Transverse colon (tissue), 4 donors: ENCODE measurements around the gene PMF1. TPM values are rescaled to one million over a fixed set of nuclear protein-coding genes. Genes with fewer than 3 reads are reported as not detected.
A peak's percentile ranks its signal among the peaks of the same experiment; 100 is the strongest.

ENCODE experiments used
- DNase-seq: peaks from one replicate; pipeline ENCODE4 v3.0.0-alpha.2; 2019
- H3K27ac ChIP-seq, 4 donors: fragments of 200-600 bp; sonication (generic); 2 replicates each; pipeline ENCODE4 v1.5.1; 2016 to 2018; ENCODE audit warnings: inconsistent platforms in 4 of 4
- H3K27me3 ChIP-seq: fragments of 200-600 bp; sonication (generic); 2 replicates; pipeline ENCODE4 v1.5.1; 2017; ENCODE audit warnings: inconsistent platforms
- H3K36me3 ChIP-seq, 4 donors: fragments of 200-600 bp; sonication (generic); 2 replicates each; pipeline ENCODE4 v1.5.1; 2017 to 2019; ENCODE audit warnings: inconsistent platforms in 4 of 4
- H3K4me1 ChIP-seq, 4 donors: fragments of 200-600 bp; sonication (generic); 2 replicates each; pipeline ENCODE4 v1.5.1; 2017 to 2020; ENCODE audit warnings: inconsistent platforms in 4 of 4
- H3K4me3 ChIP-seq, 4 donors: fragments of 200-600 bp; sonication (generic); 1 replicate in 1 of 4; 2 replicates in 3 of 4; pipeline versions ENCODE4 v1.5.1 to v1.6.1; 2017 to 2019; ENCODE audit warnings: inconsistent platforms in 4 of 4
- H3K9me3 ChIP-seq, 2 donors: fragments of 200-600 bp; sonication (generic); 2 replicates each; pipeline ENCODE4 v1.5.1; 2017 to 2019; ENCODE audit warnings: inconsistent platforms in 2 of 2
- CTCF ChIP-seq, 5 experiments: fragments of 200-600 bp in 3 of 5; fragments of 450-650 bp in 2 of 5; sonication (generic) in 3 of 5; IDR thresholded peaks; 1 replicate in 2 of 5; 2 replicates in 3 of 5; pipeline ENCODE4 v1.5.1; 2016 to 2017; ENCODE audit warnings: antibody characterized with exemption in 5 of 5, inconsistent platforms in 3 of 5, mild to moderate bottlenecking in 2 of 5, moderate library complexity in 1 of 5
- EP300 ChIP-seq: sonication (generic); formaldehyde crosslinking; IDR thresholded peaks from one replicate; pipeline ENCODE4 v1.6.1; 2017; ENCODE audit warnings: antibody characterized with exemption, low read depth
- POLR2A ChIP-seq: fragments of 450-650 bp; IDR thresholded peaks from one replicate; pipeline ENCODE4 v1.6.1; 2016; ENCODE audit warnings: antibody characterized with exemption, mild to moderate bottlenecking, moderate library complexity
- POLR2AphosphoS5 ChIP-seq, 3 donors: sonication (generic); formaldehyde crosslinking; IDR thresholded peaks; one replicate each; pipeline ENCODE4 v1.6.1; 2016; ENCODE audit warnings: antibody characterized with exemption in 3 of 3
- WGBS, 2 donors: methylation state at CpG; one replicate each; pipeline ENCODE4 v1.1.5; 2018; ENCODE audit warnings: low coverage in 1 of 2; 5-methylcytosine and 5-hydroxymethylcytosine counted together
- in situ Hi-C, 4 donors: fragments of 200-750 bp; cut with MboI; loops; one replicate each; pipeline versions ENCODE4 v1.15.0 to v1.15.1; 2017; ENCODE audit warnings: low sequenced_read_pairs in 3 of 4, low pct_ligation_motif_present in 1 of 4, low pct_unique_long_range_greater_than_20kb in 1 of 4
- intact Hi-C: fragments of 100-400 bp; cut with DNase I; formaldehyde crosslinking; loops from one replicate; pipeline ENCODE4 v1.15.1; 2023; ENCODE audit warnings: low total_unique reads
- total RNA-seq, 4 donors: library from RNA; depleted of rRNA; stranded (reverse); fragments of >200 nt; gene quantifications; one replicate each; pipeline ENCODE4 v1.1.0, GENCODE V29; 2016

PMF1 gene
- total RNA-seq, 4 donors from 2014 or later, result 29.9 to 67.3 (median 52.3) TPM

GRCh38 chr1:156191292-156191964 lies 21.4 kb upstream of the PMF1 start:
- TF ChIP-seq POLR2A (no peak), EP300 (no peak), CTCF (IDR thresholded peaks at IDR 0.05) (no peak), POLR2AphosphoS5 (IDR thresholded peaks at IDR 0.05) (no peak)
- Histone ChIP-seq H3K27me3 (no peaks in the 10 kb centered on the region), H3K4me3 (no peak overlapping the region), H3K4me1 (peaks cover 4 to 28% (median 12%) of the 10 kb centered on the region in 4 donors), H3K27ac (no peak overlapping the region), H3K9me3 (no peaks in the 10 kb centered on the region), H3K36me3 (no peaks in the 10 kb centered on the region)
- intact Hi-C loops (no loop called here), in situ Hi-C loops (no loop called here)
- WGBS, 2 donors, result 77 to 82% methylated on average over 4 of the region's 4 CpGs
- DNase-seq, result no peak

- DNase-seq, result no peak
- Histone ChIP-seq H3K4me1 (peaks cover 4 to 31% (median 12%) of the 10 kb centered on the region in 4 donors), H3K4me3 (peak overlapping the region; percentile 39 to 95 (median 72)), H3K27me3 (no peaks in the 10 kb centered on the region), H3K9me3 (no peaks in the 10 kb centered on the region), H3K36me3 (no peaks in the 10 kb centered on the region), H3K27ac (peak overlapping the region; percentile 82 to 86 (median 84))
- in situ Hi-C loops (no loop called here), intact Hi-C loops (no loop called here)
- TF ChIP-seq CTCF (IDR thresholded peaks at IDR 0.05), result no peak
- TF ChIP-seq POLR2AphosphoS5 (IDR thresholded peaks at IDR 0.05), result no peak
- no peak for TF ChIP-seq POLR2A
- TF ChIP-seq EP300, result no peak
- 69 to 93% methylated on average over 7 of the region's 7 CpGs for WGBS, 2 donors
Measured at GRCh38 chr1:156193208-156193487, 19.7 kb upstream of the PMF1 start.

GRCh38 chr1:156193488-156194299 lies 19.1 kb upstream of the PMF1 start, which contains the start of gene SLC25A44:
Gene SLC25A44, plus strand, starts transcription at chr1:156194104. Its CDS starts 5,744 bp downstream, at chr1:156199848.
- peaks cover 4 to 31% (median 12%) of the 10 kb centered on the region in 4 donors for H3K4me1 ChIP-seq
- TF ChIP-seq CTCF (IDR thresholded peaks at IDR 0.05) (peak; percentile 37 to 75 (median 66)), POLR2AphosphoS5 (IDR thresholded peaks at IDR 0.05) (peak; percentile 56 to 83 (median 70)), EP300 (peak; percentile 44), POLR2A (peak; percentile 76)
- H3K27me3 ChIP-seq, result no peaks in the 10 kb centered on the region
- in situ Hi-C loops (no loop called here), intact Hi-C loops (no loop called here)
- peak; percentile 97 for DNase-seq
- H3K4me3 ChIP-seq, result peak within 1 kb of the TSS; percentile 58 to 95 (median 87)
- no peaks in the 10 kb centered on the region for H3K36me3 ChIP-seq
- H3K27ac ChIP-seq, result peak within 1 kb of the TSS; percentile 82 to 91 (median 86)
- no peaks in the 10 kb centered on the region for H3K9me3 ChIP-seq
- WGBS, 2 donors, result 5 to 15% methylated on average over 13 to 59 of the region's 59 CpGs

- in situ Hi-C loops, result no loop called here
- TF ChIP-seq POLR2AphosphoS5 (IDR thresholded peaks at IDR 0.05) (no peak), EP300 (no peak), CTCF (IDR thresholded peaks at IDR 0.05) (no peak), POLR2A (no peak)
Measured at GRCh38 chr1:156194300-156194652, 18.5 kb upstream of the PMF1 start.

More at GRCh38 chr1:156194300-156194652, 18.5 kb upstream of the PMF1 start:
- peak overlapping the region; percentile 82 to 91 (median 85) for H3K27ac ChIP-seq
- no peaks in the 10 kb centered on the region for H3K9me3 ChIP-seq
- H3K4me3 ChIP-seq, result peak overlapping the region; percentile 58 to 95 (median 87)
- H3K27me3 ChIP-seq, result no peaks in the 10 kb centered on the region
- no peaks in the 10 kb centered on the region for H3K36me3 ChIP-seq
- WGBS, 2 donors, result 10% methylated on average over 14 of the region's 14 CpGs; no CpG with 5 or more reads in 1 of the 2 donors
- H3K4me1 ChIP-seq, result peaks cover 4 to 31% (median 12%) of the 10 kb centered on the region in 4 donors
- intact Hi-C loops, result no loop called here
- no peak for DNase-seq
